ENCODE results near the gene MAD1L1.
A peak's percentile ranks its signal among the peaks of the same experiment; 100 is the strongest.

Gene MAD1L1

DNA sequence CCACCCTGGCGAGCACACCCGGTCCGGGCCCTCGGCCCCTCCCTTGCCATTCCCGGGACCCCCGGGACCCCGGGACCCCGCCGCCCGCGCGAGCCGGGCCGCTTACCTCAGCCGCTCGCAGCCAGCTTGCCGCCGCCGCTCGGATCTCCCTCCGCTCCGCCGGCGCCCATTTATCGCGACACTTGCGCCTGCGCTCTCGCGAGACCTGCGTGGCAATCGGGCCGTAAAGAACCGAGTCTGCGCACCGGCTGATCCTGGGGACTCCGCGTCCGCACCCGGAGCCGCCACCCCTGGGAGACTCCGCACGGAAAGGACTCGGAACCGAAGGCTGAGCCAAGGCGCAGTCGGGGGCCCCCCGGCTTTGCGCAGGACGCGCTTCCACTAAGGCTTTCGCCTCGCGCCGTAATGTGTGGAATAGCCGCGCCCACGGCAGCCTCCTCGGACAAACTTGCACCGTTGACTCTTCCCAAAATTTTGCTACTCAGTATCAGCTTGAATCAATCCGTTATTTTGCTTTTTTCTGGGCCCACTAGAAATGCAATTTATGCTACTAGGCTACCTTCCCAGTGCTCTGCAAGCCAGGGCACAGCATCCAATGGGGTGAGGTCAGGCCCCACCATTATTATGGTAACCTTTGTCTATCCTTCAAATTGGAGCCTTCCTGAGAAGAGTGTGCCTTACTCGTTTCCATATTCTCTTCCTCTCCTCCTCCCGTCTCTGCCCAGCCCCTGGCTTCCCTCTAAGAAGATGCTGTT is at the start of gene MAD1L1:
Gene MAD1L1 (minus strand): TSS at position 180 of the 755 bp plus-strand sequence. CDS start 2,812 bp downstream, outside the sequence.
- DNase-seq (ENCODE audit: low spot score) = peak; percentile 96

DNA sequence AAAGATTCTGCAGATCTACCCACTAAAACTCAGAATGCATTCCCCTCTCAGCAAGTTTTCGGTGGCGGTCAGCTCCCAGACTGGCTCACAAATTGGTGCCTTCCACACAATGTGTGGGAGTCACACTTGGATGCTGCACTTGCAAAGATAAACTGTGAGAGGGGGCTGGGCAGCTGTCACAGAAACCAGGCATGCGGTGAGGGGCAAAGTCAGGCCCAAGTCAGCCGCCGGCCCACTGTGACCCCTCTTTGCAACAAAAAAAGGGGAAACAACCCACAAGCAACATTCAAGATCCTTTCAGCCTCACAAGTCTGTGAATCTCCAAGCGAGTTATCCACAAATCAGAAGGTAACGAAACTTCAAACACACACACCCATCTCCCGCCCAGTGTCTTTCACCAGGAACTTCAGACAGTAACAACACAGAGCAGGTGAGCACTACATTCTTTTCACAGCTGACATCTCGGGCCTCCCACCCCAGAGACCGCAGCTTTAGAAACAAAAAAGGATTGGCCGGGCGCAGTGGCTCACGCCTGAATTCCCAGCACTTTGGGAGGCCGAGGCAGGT is 49.5 kb upstream of the MAD1L1 start:
- peak; percentile 27 for DNase-seq (ENCODE audit: low spot score)

DNA sequence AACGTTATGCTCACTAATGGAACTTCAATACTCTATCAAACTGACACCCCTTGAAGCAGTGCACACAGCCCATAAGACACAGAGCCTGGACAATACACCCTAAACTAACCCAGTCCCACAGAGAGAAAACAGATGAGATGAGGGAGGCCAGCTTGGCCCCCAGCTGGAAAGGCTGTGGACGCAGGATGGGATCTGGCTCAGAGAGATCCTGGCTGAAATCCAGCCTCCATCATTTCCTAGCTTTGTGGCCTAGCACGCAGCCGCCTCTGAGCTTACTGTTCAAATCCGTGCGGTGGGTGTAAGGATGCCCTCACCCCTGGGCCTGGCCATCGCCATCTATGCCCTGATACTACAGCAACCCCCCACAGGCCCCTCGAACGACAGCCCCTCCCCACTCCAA is 48.8 kb upstream of the MAD1L1 start:
- DNase-seq (ENCODE audit: low spot score) = peak; percentile 64

DNA sequence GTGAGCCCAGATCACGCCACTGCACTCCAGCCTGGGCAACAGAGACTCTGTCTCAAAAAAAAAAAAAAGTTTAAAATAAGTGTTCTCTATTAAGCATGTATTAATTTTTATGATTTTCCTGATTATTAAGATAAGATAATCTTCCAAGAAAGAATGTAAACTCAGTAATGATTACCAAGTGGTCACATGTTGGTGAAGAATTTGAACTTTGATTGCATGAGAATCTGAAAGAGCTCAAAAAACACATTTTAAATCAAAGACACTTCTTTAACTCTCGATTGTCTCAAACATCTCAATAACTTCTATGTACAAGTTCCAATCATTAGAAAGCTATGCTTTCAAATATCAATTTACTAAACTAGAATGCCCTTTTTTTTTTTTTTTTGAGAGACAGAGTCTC is 47.7 kb upstream of the MAD1L1 start:
- no peak for DNase-seq (ENCODE audit: low spot score)

DNA sequence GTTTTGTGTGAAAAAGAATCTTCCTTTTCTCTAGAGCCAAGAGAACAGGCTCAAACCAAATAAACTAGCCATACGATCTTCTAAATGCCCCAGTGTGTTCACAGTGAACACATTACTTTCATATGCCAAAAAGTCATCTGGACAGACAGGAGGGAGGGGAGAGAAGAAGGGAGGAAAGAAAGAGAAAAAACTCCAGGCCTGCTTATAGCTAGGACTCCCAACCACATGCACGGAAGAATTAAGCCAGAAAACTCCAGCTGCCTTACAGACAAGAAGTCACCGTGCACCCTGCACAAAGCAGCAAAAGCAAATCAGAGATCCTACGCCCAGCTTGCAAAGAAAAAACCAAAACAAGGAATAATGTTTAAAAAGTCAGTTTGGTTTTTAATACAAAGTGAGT is 47.2 kb upstream of the MAD1L1 start:
- DNase-seq (ENCODE audit: low spot score) = no peak

DNA sequence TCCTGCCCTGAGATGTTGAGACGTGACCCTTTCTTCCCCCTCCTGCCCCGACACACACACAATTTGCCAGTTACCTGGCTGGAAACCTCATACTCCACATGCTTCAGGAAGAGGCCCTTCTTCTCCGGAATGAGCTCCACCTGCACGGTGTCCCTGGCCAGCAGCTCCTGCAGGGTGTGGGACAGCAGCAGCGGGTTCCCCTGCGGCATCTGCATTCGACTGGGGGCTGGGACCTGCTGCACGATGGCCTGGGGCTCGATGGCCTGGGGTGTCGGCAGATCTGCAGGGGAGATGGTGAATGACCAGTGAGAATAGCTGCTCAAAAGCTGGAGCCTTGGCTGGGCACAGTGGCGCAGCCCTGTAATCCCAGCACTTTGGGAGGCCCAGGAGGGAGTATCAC is 45.3 kb upstream of the MAD1L1 start:
- no peak for DNase-seq (ENCODE audit: low spot score)

DNA sequence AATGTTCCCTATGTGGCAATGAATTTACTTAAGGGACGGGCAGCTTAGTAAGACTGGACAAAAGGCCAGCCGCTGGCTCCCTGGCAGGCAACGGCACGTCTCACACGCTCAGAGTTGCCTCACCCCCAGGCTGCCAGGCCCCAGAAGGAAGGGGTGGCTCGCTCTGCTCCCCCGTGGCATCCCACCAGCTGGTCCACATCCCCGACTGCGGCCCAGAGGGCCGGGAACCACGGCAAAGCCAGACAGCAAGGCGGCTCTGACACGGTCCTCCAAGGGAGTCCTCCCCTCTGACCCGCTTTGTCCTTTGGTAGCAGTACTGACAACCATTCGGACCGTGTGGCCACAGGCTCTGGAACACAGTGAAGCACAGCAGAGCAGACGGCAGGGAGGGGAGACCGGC is 43.4 kb upstream of the MAD1L1 start:
- no peak for DNase-seq (ENCODE audit: low spot score)

DNA sequence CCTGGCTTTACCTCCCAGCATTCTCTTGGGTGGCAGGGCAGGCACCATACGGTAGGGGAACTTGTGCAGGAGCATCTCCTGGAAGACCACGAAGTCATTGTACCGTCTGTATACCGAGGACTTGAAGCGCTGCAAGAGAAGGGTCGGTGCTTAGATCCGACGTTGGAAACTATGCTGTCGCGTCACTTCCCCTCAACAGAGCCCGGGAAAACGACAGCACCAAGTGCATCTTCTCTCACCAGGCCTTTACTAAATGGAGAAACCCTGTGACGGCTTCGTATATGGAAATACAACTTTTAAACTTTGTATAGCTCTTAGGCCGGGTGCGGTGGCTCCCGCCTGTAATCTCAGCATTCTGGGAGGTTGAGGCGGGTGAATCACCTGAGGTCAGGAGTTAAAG is 42.4 kb upstream of the MAD1L1 start:
- DNase-seq (ENCODE audit: low spot score) = no peak

DNA sequence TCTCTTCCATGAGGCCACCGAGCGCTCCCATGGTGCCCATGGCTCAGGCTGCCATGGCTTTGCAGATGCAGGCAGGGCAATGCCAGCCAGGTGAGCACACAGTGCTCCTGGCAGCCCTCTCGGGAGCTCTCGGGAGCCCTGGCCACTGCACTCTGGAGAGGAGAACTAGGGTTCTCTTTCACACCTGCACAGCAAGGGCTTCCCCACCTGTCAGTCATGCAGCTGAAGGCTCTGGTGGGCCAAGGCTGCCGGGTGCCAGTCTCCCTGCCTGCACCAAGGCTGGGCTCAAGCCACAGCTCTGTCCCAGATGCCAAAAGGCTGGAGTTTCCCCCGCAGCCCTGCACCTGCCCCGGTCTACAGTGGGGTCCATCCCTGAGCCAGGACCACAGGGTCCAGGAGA is 41.9 kb upstream of the MAD1L1 start:
- DNase-seq (ENCODE audit: low spot score) = no peak

DNA sequence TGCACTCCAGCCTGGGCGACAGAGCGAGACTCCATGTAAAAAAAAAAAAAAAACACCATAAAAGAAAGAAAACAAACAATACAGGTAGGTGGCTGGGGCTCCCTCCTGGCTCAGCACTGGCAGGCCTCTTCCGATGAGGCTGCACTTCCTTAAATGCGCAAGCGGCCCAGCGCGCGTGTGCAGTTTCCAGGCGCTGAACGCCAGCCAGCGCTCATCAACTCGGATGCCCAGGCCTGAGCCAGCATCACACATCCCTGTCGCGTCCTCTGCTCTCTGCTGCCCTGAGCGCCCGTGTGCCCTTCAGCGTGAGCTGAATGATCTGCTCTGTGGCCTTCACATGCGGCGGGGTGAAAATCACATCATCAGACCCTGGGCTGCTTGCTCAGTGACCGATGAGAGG is 41.1 kb upstream of the MAD1L1 start:
- DNase-seq (ENCODE audit: low spot score) = no peak

DNA sequence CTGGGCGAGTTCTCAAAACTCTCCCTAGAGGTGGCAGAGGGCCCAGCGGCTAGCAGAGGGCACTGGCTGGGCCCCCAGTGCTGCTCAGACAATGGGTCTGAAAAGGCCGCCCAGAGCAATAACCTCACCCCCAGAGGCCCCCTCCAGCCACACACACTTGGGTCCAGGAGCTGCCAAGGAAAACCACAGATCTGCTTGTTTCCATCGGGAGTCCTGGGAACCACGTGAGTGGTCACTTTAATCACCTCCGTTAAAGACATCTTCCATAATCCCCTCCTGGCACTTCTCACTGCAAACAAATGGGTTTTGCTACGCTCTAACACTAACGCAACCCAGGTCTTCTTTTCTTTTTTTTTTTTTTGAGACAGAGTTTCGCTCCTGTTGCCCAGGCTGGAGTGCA is 39.3 kb upstream of the MAD1L1 start:
- DNase-seq (ENCODE audit: low spot score) = no peak

DNA sequence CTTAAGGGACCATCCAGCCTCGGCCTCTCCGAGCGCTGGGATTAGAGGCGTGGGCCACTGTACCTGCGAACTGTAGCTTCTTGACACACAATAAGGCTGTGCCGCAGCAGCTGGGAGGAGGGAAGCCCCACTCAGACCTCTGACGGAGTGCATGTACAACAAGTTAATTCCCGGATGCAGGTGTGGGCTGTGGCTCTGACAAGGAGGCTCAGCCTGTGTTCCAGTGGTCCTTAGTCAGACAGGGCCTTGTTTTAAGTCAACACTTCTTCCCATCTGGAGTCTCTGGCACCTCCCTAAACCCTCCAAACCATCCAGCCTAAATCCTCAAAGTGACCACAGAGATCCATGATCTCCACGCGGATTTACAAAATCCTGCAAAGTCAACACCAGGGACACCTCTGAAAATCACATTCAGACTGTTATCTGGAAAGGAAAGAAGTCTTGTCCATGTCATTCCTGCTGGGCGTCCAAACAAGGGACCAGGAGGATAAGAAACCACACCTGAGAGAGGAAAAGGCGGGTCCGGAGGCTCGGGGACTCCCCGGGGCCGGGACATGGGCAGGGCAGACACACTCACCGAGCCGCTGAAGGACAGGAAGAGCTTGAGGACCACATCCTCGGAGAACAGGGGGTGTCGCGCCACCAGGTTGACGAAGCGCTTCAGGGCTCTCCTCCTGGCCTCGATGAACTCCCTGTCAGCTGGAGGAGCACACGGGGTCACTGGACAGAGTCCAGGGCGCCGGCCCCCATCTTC is 38.7 kb upstream of the MAD1L1 start:
- DNase-seq (ENCODE audit: low spot score) = no peak

DNA sequence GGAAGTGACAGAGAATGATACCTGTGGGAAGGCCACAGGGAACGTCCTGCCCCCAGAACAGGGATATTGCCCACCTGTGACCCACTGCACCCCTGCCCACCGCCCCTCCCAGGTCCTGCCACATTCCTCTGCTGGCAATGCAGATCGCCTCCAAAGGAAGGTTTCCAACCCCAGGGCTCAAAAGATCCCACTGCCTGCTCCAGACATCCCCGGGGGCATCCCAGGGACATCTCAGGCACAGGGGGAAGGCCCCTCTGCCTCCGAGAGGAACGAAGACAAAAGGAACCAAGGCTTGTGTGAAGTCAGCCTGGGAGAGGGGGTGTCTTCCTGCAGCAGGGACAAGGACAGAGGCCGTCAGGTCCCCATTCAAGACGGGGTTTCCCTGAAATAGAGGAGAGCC is 37.8 kb upstream of the MAD1L1 start:
- DNase-seq (ENCODE audit: low spot score) = no peak

DNA sequence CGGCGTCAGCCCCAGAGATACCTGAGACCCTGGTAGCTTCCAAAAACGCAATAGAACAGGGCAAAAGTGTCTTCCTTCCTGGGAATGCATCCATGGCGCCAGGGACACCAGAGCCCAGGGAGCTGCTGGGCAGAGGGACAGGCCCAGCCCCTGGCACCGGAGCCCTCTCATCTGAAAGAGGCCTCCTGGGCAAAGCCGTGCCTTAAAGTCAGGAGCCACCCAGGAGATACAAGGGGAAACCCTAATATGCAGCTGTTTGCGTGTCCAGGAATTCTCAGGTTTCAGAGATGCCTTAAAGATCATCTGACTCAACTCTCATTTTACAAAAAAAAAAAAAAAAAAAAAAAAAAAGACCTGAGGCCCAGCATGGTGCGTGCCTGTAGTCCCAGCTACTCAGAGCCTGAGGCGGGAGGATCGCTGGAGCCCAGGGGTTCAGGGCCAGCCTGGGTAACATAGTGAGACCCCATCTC is 37.3 kb upstream of the MAD1L1 start:
- no peak for DNase-seq (ENCODE audit: low spot score)

DNA sequence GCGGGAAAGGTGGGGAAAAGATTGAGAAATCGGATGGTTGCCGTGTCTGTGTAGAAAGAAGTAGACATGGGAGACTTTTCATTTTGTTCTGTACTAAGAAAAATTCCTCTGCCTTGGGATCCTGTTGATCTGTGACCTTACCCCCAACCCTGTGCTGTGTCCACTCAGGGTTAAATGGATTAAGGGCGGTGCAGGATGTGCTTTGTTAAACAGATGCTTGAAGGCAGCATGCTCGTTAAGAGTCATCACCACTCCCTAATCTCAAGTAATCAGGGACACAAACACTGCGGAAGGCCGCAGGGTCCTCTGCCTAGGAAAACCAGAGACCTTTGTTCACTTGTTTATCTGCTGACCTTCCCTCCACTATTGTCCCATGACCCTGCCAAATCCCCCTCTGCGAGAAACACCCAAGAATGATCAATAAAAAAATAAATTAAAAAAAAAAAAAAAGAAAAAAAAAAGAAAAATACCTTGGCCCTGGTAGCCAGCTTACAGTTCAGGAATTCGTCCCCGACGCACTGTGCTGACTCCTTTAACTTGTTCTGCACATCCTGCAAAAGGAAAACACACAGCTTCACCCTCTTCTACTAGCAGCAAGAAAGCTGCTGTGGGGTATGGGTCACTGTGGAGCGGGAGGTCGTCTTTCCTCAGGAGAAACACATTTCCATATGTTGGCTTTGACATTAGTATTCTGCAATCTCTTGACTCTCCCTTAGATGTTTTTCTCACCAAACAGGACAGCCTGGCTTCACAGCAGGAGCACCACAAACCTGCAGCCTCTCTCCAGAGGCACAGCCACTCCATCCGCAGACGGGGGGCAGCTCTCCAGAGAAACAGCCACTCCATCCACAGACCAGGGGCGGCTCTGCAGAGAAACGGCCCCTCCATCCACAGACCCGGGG is 36.6 kb upstream of the MAD1L1 start:
- peak; percentile 61 for DNase-seq (ENCODE audit: low spot score)

DNA sequence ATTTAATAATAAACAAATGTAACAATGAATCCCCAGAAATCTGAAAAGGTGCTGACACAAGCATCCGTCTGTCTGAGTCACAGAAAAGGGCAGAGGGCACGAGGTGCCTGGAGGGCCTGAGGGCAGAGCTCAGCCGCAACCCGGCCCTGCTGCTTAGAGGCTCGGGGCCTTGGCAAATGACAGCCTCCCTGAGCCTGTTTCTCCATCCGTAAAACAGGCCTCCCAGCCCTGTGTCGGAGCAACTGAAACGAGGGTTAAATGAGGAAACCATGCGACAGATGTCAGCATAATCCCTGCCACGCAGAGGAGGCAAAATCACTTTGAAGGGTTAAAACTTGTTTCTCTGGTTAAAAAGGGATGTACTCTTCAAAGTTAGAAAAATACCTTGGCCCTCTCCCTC is 34.2 kb upstream of the MAD1L1 start:
- no peak for DNase-seq (ENCODE audit: low spot score)

DNA sequence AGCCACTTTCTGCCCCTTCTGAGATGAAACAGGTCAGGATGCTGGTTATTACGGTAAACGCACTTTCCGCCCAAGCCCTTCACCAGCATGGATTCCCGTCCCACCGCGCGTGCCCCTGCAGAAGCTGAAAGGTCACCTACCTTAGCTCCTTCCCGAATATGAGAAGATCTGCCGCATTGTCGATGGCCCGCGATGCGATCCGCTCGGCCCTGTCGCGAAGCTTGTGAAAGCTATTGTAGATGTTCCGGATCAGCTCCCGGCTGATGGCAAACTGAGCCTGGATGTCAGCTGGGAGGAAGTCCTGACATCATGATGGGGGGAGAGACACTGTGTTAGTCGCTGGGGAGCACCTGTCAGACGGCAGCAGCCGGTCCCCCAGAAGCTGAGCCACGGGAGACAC is 31.4 kb upstream of the MAD1L1 start:
- no peak for DNase-seq (ENCODE audit: low spot score)

DNA sequence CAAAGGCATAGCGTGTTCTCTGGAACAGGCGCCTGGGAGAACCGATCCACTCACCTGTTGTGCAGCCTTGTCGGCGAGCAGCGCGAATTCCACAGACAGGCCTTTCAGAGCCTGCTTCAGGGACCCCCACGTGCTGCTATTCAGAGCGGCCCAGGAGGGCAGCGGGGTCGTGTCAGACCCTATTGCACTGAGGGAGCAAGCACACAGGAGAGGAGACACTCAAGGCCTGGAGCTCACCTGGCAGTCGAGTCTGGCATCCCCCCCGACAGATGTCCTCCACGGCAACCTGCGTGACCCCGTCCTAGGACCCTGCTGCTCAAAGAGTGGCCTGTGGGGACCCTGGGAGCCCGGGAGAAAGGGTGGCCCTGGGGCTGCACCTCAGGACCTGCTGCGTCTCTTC is 30.4 kb upstream of the MAD1L1 start:
- DNase-seq (ENCODE audit: low spot score) = no peak

DNA sequence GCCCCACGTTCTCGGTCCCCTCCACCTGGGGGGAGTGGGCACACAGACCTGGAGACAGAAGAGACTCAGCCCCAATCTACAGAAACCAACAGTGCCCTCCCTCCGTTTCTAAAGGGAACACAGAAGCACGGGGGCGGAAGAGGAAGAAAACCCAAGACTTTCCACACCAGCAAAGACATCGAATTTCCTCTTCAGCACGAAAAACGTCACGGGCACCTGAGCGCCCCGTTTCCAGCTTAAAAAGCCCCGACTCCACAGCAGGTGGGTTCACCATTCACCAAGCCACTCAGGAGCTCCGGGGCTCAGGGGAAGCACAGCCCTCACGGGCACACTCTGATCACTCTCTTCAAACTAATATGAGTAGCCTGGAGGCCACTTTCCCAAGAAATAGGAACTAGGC is 28.9 kb upstream of the MAD1L1 start:
- no peak for DNase-seq (ENCODE audit: low spot score)

DNA sequence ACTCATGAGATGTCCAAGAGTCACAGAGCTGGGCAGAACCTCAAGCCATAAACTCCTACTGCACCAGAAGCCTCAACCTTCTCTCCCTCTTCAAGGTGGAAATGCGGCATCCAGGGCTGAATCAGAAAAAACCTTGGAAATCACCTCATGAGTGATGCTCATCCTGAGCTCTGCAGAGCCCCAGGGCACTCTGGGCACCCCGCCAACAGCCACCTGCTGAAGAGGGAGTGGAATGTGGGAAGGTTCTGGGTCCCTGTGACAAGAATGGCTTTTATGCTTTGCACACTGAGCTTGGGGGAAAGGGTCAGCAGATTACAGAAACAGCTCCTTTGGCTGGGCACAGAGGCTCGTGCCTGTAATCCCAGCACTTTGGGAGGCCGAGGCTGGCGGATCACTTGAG is 28.1 kb upstream of the MAD1L1 start:
- no peak for DNase-seq (ENCODE audit: low spot score)

DNA sequence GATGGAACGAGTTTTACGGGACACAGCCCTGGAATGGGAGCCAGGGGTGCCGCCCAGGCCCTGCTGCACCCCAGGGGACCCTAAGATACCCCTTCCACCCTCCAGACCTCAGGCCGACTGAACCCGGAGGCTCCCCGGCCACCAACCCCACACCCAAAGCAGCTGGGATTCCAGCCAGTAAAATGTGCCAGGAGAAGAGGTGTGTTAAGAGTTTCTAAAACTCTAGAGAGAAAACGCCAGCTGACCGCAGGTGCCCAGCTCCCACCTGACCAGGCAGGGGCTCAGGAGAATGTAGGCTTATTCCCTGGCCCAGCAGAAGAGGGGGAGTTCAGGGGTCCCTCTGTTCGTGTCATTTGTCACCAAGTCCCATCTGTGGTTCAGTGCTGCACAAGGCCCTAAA is 26.7 kb upstream of the MAD1L1 start:
- no peak for DNase-seq (ENCODE audit: low spot score)

DNA sequence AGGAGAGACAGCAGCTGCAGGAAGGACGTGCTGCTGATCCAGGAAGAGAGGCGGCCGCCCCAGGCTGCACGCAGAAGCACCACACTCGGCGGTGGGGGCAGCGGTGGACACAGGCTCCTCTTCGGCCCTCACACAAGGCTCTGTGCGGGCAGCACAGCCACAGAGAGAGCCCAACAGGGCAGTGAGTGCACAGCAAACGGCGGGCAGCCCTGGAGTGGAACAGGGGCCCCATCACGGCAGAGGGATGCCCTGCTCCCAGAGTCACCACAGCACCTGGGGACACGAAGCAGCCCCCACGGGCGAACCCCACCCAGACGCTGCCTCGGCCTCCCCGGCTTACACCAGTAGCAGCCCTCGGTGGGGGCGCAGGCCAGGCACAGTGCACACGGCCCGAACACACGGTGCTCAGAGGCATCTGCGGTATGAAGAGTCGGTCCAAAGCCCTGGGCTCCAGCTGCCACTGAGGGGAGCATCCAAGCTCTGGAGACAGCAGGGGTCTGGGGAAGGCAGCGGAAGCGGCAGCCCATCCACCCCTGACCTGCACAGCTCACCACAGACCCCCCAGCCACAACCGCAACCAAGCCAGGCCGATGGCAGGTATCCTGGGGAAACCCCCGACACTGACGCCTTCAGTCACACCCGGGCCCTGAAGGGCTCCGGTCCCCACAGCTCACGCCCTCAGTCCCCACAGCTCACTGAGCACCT is 26.1 kb upstream of the MAD1L1 start:
- no peak for DNase-seq (ENCODE audit: low spot score)
